ENCODE results near the gene SGK1.
"Not testable (repeated sequence)": the region's sequence is repeated elsewhere in the genome, so short reads cannot be mapped to it uniquely, and the experiment has no call there.

Gene SGK1

DNA sequence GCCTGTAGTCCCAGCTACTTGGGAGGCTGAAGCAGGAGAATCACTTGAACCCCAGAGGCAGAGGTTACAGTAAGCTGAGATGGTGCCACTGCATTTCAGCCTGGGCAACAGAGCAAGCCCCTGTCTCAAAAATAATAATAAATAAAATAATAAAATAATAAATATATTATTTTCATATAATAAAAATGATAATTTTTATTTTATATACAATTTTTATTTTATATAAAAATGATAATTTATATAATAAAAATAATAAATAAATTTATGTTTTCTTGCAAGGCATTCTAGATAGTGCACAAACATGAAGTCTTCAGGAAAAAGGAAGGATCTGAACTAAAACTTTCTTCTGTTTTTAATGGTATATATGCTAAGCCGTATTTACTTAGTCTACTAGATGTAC lies 12.6 kb upstream of the SGK1 start:
- ChIA-PET POLR2A (no interaction called here), CTCF (no interaction called here)
- no peak for DNase-seq (ENCODE audit: extremely low spot score)
- TF ChIP-seq L3MBTL2 (conservative IDR thresholded peaks at IDR 0.05) (no peak), FOXM1 (IDR thresholded peaks at IDR 0.05; ENCODE audit: borderline replicate concordance) (no peak), NFRKB (IDR thresholded peaks at IDR 0.05) (no peak)

- CTCF ChIA-PET, result no interaction called here
- POLR2A ChIA-PET, result no interaction called here
Measured at GRCh38 chr6:134328792-134329191, 10.9 kb upstream of the SGK1 start.

DNA sequence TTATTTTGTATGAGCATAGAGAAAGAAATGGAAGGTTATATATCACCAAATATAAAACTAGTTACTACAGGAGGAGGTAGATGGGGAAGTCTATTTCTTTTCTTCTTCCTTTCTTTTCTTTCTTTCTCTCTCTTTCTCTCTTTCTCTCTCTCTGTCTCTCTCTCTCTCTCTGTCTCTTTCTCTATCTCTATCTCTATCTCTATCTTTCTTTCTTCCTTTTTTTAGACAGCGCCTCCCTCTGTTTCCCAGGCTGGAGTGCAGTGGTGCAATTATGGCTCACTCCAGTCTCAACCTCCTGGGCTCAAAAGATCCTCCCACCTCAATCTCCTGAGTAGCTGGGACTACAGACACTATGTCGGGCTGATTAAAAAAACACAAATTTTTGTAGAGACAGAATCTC lies 10.2 kb upstream of the SGK1 start:
- ChIA-PET CTCF (interaction anchor here (0.7 kb wide), 1 partner anchor 23 kb away, joined by 3 read pairs; no protein-coding TSS in a partner anchor), POLR2A (no interaction called here)
- DNase-seq (ENCODE audit: extremely low spot score), result no peak
- no peak for TF ChIP-seq TARDBP (IDR thresholded peaks at IDR 0.05)
- TF ChIP-seq CTBP1 (IDR thresholded peaks at IDR 0.05; ENCODE audit: borderline replicate concordance), result no peak
- TF ChIP-seq FOXM1 (IDR thresholded peaks at IDR 0.05; ENCODE audit: borderline replicate concordance), result no peak
- no peak for TF ChIP-seq BHLHE40 (IDR thresholded peaks at IDR 0.05; ENCODE audit: borderline replicate concordance)

More at GRCh38 chr6:134328792-134329191, 10.9 kb upstream of the SGK1 start:
- DNase-seq (ENCODE audit: extremely low spot score), result no peak
- TF ChIP-seq FOXK2 (IDR thresholded peaks at IDR 0.05), result no peak
- TF ChIP-seq FOXA1 (IDR thresholded peaks at IDR 0.05), result no peak
- TF ChIP-seq BHLHE40 (IDR thresholded peaks at IDR 0.05; ENCODE audit: borderline replicate concordance), result no peak
- TF ChIP-seq NFRKB (IDR thresholded peaks at IDR 0.05), result no peak
- no peak for TF ChIP-seq ARNT (IDR thresholded peaks at IDR 0.05)

GRCh38 chr6:134326192-134326591 lies 8.3 kb upstream of the SGK1 start:
- DNase-seq (ENCODE audit: extremely low spot score); POLR2A ChIA-PET: not testable (repeated sequence)

DNA sequence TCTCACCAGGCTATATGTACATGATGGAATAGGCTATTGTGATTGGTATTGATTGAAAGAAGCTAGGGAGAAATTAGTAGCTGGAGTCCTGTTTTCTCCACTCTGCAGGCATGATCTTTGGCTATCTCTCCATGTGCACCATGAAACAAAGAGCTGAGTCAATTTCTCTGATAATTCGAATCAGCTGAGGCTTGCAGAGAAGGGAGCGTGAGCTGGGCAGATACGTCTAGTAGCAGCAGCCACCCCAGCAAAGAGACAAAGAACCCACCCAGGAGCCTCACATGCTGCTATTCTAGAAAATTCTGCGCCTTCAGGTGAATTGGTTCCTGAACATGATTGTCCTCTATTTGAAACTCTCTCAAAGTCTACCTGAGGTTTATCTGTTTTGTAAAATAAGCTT lies 6.9 kb upstream of the SGK1 start:
- DNase-seq (ENCODE audit: extremely low spot score), result no peak
- TF ChIP-seq LEF1 (IDR thresholded peaks at IDR 0.05; ENCODE audit: borderline replicate concordance), result no peak
- no peak for TF ChIP-seq FOXK2 (IDR thresholded peaks at IDR 0.05)
- TF ChIP-seq FOXA1 (IDR thresholded peaks at IDR 0.05), result no peak
- TF ChIP-seq HDGF (IDR thresholded peaks at IDR 0.05; ENCODE audit: borderline replicate concordance), result no peak
- no peak for TF ChIP-seq SP1 (IDR thresholded peaks at IDR 0.05)
- no peak for TF ChIP-seq FOXM1 (IDR thresholded peaks at IDR 0.05; ENCODE audit: borderline replicate concordance)
- no peak for TF ChIP-seq ELF4 (IDR thresholded peaks at IDR 0.05)
- TF ChIP-seq NFRKB (IDR thresholded peaks at IDR 0.05), result no peak
- TF ChIP-seq ZNF384 (IDR thresholded peaks at IDR 0.05), result no peak
- no peak for TF ChIP-seq L3MBTL2 (conservative IDR thresholded peaks at IDR 0.05)
- no peak for TF ChIP-seq TARDBP (IDR thresholded peaks at IDR 0.05)
- TF ChIP-seq, protein P1, sequence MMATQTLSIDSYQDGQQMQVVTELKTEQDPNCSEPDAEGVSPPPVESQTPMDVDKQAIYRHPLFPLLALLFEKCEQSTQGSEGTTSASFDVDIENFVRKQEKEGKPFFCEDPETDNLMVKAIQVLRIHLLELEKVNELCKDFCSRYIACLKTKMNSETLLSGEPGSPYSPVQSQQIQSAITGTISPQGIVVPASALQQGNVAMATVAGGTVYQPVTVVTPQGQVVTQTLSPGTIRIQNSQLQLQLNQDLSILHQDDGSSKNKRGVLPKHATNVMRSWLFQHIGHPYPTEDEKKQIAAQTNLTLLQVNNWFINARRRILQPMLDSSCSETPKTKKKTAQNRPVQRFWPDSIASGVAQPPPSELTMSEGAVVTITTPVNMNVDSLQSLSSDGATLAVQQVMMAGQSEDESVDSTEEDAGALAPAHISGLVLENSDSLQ (IDR thresholded peaks at IDR 0.05), result no peak
- no peak for TF ChIP-seq SUZ12 (IDR thresholded peaks at IDR 0.05)
- ChIA-PET CTCF (interaction anchor here (0.8 kb wide), 1 partner anchor 15 kb away, joined by 4 read pairs; no protein-coding TSS in a partner anchor), POLR2A (no interaction called here)

More at GRCh38 chr6:134326192-134326591, 8.3 kb upstream of the SGK1 start:
- CTCF ChIA-PET, result not testable (repeated sequence)

DNA sequence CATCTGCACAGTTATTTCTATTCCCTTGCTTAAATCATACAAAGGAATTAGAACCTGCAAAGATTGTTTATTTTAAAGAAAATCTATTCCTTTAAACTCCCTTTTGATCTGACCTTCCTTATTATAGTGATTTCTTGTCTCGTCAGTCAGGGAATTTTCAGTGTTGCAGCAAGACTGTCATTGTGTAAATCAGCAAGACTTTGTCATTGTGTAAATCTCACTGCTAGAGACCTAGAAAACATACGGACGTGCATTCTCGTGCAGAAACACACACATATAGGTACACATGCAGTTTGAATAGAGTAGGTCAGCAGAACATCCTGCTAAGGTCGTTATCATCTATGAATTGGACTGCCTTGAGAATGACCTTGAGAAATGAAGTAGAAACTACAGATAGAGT lies 6.2 kb upstream of the SGK1 start:
- ChIA-PET CTCF (no interaction called here), POLR2A (no interaction called here)
- no peak for DNase-seq (ENCODE audit: extremely low spot score)
- TF ChIP-seq ZNF384 (IDR thresholded peaks at IDR 0.05), result no peak
- no peak for TF ChIP-seq CTBP1 (IDR thresholded peaks at IDR 0.05; ENCODE audit: borderline replicate concordance)
- TF ChIP-seq SUZ12 (IDR thresholded peaks at IDR 0.05), result no peak
- TF ChIP-seq, protein P1 (IDR thresholded peaks at IDR 0.05), result no peak
- TF ChIP-seq L3MBTL2 (conservative IDR thresholded peaks at IDR 0.05), result no peak
- TF ChIP-seq FOXK2 (IDR thresholded peaks at IDR 0.05), result no peak
- no peak for TF ChIP-seq BHLHE40 (IDR thresholded peaks at IDR 0.05; ENCODE audit: borderline replicate concordance)
- TF ChIP-seq TARDBP (IDR thresholded peaks at IDR 0.05), result no peak
- TF ChIP-seq ARNT (IDR thresholded peaks at IDR 0.05), result no peak
- no peak for TF ChIP-seq FOXM1 (IDR thresholded peaks at IDR 0.05; ENCODE audit: borderline replicate concordance)

GRCh38 chr6:134323698-134324097 lies 5.8 kb upstream of the SGK1 start:
- ChIA-PET POLR2A (no interaction called here), CTCF (no interaction called here)
- no peak for DNase-seq (ENCODE audit: extremely low spot score)
- TF ChIP-seq ZNF384 (IDR thresholded peaks at IDR 0.05) (no peak), FOXK2 (IDR thresholded peaks at IDR 0.05) (no peak), NFRKB (IDR thresholded peaks at IDR 0.05) (no peak), ARNT (IDR thresholded peaks at IDR 0.05) (no peak), TARDBP (IDR thresholded peaks at IDR 0.05) (no peak)

DNA sequence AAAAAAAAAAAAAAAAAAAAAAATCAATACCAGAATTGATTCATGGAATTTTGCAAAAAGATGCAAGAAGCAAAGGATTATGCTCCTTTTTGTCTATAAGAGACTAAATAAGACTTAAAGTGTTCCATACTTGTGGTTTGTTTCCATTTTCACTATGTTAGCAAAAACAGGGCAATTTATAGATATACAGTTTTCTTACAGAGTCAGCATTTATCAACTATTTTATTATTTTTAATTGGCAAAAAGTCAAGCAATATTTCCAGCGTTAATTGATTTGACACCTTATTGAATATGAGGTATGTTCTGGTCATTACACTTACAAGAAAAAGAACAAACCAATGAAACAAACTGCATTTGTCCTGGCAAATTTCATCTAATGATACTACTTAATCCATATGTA lies 5.4 kb upstream of the SGK1 start:
- CTCF ChIA-PET, result no interaction called here
- DNase-seq (ENCODE audit: extremely low spot score), result no peak
- TF ChIP-seq FOXM1 (IDR thresholded peaks at IDR 0.05; ENCODE audit: borderline replicate concordance) (no peak), HDGF (IDR thresholded peaks at IDR 0.05; ENCODE audit: borderline replicate concordance) (no peak), ELF4 (IDR thresholded peaks at IDR 0.05) (no peak), L3MBTL2 (conservative IDR thresholded peaks at IDR 0.05) (no peak), FOXK2 (IDR thresholded peaks at IDR 0.05) (no peak), TARDBP (IDR thresholded peaks at IDR 0.05) (no peak), CTBP1 (IDR thresholded peaks at IDR 0.05; ENCODE audit: borderline replicate concordance) (no peak), NFRKB (IDR thresholded peaks at IDR 0.05) (no peak), LEF1 (IDR thresholded peaks at IDR 0.05; ENCODE audit: borderline replicate concordance) (no peak), SUZ12 (IDR thresholded peaks at IDR 0.05) (no peak), FOXA1 (IDR thresholded peaks at IDR 0.05) (no peak), SP1 (IDR thresholded peaks at IDR 0.05) (no peak), ZNF384 (IDR thresholded peaks at IDR 0.05) (no peak), ARNT (IDR thresholded peaks at IDR 0.05) (no peak), BHLHE40 (IDR thresholded peaks at IDR 0.05; ENCODE audit: borderline replicate concordance) (no peak)
- TF ChIP-seq, protein P1 (IDR thresholded peaks at IDR 0.05), result no peak
- POLR2A ChIA-PET, result no interaction called here

All from HEK293T (cell line).